GM20431 (cell line): ENCODE measurements around the gene MS4A8.
"Not testable (repeated sequence)": the region's sequence is repeated elsewhere in the genome, so short reads cannot be mapped to it uniquely, and the experiment has no call there.

Source experiments
- in situ Hi-C: fragments of 300-500 bp; cut with MseI, MboI; formaldehyde crosslinking; loops from one replicate; pipeline ENCODE4 v1.15.0; 2020; ENCODE audit warnings: low sequenced_read_pairs; ENCODE audit not compliant: unreplicated experiment

The MS4A8 gene

DNA sequence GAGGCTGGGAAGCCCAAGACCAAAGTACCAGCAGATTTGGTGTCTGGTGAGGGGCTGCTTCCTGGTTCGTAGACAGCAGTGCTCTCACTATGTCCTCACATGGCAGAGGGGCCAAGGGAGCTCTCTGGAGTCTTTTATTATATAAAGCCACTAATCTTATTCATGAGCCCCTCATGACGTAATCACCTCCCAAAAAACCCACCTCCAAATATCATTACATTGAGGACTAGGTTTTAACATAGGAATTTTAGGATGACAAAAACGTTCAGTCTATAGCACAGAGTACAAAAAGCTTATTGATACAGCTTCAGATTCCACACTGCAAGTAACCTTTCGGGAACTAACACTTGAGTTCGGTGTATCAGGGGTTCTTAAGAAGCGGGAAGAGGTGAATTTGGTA lies 21.0 kb downstream of the MS4A8 start:
- in situ Hi-C loops = no loop called here

DNA sequence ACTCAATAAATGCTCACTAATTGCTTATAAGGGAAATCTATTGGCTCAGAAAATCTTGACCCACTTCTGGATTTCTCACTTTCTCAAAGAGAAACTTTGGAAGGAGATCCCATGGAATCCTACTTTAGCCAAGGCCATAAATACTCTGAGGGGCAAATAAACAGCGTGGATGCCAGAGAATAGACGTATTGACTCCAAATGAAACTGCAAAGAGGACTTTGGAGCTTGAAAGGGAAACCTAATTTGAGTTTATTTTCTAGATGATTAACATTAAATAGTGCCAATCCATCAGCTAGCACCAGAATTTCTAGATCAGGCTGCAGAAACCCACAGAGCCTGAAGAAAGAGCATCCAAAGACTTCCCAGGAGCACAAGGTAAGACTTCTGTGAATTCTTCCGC lies 25.0 kb downstream of the MS4A8 start, which contains the start of gene MS4A18:
Gene MS4A18, plus strand, starts transcription at position 301 of the 400 bp plus-strand sequence.
- in situ Hi-C loops = no loop called here

DNA sequence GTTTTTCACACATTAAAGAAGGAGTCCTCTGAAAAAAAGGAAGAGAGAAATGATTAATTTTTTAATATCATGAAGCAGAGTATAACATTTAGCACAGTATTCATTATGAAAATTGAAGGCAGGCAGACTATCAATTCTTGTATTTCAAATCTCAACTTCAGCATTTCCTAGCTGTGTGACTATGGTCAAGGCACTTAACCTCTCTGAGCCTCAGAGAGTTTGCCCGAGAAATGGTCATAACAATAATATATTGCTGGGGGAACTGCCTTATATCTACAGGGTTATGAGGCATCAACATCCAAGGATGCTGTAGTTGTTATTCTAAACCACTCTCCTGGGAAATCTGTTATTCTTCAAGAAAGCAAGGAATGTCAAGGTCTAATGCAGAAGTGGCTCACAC lies 26.2 kb downstream of the MS4A8 start:
- in situ Hi-C loops = no loop called here

DNA sequence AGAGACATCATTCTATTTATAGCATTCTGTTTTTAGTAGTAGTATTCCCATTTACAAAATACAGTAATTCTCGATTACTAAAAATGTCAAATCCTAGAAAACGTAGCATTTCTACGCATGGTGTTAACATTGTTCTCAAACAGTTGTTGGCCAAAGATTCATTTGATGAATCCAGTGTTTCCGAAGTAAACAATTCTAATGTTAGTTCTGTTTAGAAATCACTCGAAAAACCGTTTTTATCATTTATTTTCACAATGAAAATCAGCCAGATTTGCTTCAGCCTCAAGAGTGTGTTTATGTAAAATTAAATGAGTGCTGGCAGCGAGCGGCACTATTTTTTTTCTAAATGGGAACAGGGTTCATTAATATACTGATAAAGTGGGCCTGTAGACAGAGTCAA lies 32.2 kb downstream of the MS4A8 start:
- in situ Hi-C loops = no loop called here

- in situ Hi-C loops = no loop called here
These were observed 34.9 kb downstream of the MS4A8 start for GRCh38 chr11:60734279-60734678.

- in situ Hi-C loops = no loop called here
These were observed 39.7 kb downstream of the MS4A8 start for GRCh38 chr11:60739114-60739513.

- in situ Hi-C loops = no loop called here
These were observed 41.2 kb downstream of the MS4A8 start for GRCh38 chr11:60740573-60740972.

- in situ Hi-C loops = no loop called here
These were observed 42.0 kb downstream of the MS4A8 start for GRCh38 chr11:60741421-60741820.

DNA sequence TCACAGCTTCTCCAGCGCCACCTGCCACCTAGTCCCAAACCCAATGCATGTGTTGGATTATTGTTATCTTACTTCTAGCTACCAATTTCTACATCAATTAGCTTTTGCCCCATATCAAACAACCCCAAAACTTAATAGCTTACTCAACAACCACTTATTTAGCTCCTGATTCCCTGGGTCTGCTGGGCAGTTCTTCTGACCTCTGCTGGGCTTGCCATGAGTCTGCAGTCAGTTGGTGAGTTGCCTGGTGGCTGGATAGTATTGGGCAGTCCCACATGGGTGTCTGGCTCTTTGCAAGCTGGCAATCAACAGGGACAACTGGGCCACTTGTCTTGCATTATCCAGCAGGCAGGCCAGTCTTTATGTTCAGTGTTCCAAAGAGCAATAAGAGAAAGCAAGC lies 43.6 kb downstream of the MS4A8 start:
- in situ Hi-C loops = no loop called here

GRCh38 chr11:60744114-60744513 lies 44.7 kb downstream of the MS4A8 start:
- in situ Hi-C loops = no loop called here

- in situ Hi-C loops = no loop called here
These were observed 48.0 kb downstream of the MS4A8 start for GRCh38 chr11:60747359-60747873.

GRCh38 chr11:60748225-60748624 lies 48.8 kb downstream of the MS4A8 start:
- in situ Hi-C loops = no loop called here

- in situ Hi-C loops = no loop called here
These were observed 49.4 kb downstream of the MS4A8 start for GRCh38 chr11:60748821-60749220.

- in situ Hi-C loops = no loop called here
These were observed 51.5 kb downstream of the MS4A8 start for GRCh38 chr11:60750911-60751310.

GRCh38 chr11:60753309-60753708 lies 53.9 kb downstream of the MS4A8 start:
- in situ Hi-C loops = no loop called here

DNA sequence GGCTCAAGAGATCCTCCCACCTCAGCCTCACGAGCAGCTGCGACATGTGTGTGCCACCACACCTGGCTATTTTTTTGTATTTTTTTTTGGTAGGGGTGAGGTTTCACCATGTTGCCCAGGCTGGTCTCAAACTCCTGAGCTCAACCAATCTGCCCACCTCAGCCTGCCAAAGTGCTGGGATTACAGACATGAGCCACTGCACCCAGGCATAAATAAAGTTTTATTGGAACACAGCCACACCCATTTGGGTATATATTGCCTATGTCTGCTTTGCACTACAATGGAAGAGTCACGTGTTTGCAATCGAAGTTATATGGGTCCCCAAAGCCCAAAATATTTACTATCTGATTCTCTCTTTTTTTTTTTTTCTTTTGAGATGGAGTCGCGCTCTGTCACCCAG lies 55.5 kb downstream of the MS4A8 start:
- in situ Hi-C loops = no loop called here

DNA sequence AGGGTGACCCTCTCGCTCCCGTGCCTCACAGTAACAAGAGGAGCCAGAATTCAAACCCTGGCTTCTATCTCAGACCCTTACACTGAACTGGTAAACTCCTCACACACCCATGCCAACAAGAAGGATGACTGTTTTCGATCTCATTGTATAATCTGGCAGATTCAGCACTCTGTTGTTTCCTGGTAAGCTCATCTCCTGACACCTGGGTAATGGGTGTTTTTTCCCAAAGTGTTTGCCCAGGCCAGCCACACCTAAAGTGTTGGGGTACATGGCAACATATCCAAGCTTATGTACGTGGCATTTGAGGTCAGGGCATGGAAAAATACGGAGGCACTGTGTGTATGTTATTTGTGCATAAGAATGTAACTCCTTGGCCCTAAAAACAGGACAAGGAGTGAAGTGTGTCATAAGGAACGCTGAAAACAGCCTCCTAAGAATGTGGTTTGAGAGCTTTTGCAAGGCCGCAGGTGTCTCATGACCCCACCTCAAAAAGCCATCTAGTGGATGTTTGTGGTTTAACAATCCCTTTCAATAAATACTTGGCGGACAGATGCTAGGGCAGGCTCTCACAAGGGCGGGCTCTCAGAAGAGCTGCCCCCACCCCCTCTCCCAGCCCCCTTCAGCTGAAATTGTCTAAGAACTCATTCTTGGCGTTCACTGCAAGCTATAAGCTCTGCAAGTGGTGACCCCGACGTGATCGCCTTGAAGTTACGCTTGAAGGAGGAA lies 57.1 kb downstream of the MS4A8 start, which contains the start of gene MS4A15:
Gene MS4A15, plus strand, starts transcription at position 561 of the 726 bp plus-strand sequence. CDS start 6,867 bp downstream, outside the sequence.
- in situ Hi-C loops = no loop called here

- in situ Hi-C loops = no loop called here
These were observed 57.9 kb downstream of the MS4A8 start for GRCh38 chr11:60757231-60757800.

- in situ Hi-C loops = not testable (repeated sequence)
These were observed 59.3 kb downstream of the MS4A8 start for GRCh38 chr11:60758671-60759070.

DNA sequence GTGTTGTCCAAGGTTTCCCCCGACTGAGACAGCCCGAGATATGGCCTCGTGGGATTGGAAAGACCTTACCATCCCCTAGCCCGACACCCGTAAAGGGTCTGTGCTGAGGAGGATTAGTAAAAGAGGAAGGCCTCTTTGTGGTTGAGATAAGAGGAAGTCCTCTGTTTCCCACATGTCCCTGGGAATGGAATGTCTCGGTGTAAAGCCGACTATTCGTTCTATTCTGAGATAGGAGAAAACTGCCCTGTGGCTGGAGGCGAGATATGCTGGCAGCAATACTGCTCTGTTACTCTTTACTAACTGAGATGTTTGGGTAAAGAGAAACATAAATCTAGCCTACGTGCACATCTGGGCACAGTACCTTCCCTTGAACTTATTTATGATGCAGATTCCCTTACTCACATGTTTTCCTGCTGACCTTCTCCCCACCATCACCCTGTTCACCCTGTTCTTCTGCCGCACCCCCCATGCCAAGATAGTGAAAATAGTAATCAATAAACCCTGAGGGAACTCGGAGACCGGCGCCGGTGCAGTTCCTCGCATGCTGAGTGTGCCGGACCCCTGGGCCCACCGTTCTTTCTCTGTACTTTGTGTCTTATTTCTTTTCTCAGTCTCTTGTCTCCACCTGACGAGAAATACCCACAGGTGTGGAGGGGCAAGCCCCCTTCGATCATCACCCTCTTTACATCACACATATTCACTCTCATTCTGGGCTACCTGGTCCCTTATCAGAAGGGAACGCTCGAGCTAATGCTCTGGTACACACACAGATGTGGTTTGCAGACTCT lies 60.2 kb downstream of the MS4A8 start:
- in situ Hi-C loops = not testable (repeated sequence)
